ENCODE data around the gene DESI1. TPM values are rescaled to one million over a fixed set of nuclear protein-coding genes. Genes with fewer than 3 reads are reported as not detected.
A peak's percentile ranks its signal among the peaks of the same experiment; 100 is the strongest.

The DESI1 gene
- total RNA-seq, 1 donor from 2014 or later, result 29.5 TPM

DNA sequence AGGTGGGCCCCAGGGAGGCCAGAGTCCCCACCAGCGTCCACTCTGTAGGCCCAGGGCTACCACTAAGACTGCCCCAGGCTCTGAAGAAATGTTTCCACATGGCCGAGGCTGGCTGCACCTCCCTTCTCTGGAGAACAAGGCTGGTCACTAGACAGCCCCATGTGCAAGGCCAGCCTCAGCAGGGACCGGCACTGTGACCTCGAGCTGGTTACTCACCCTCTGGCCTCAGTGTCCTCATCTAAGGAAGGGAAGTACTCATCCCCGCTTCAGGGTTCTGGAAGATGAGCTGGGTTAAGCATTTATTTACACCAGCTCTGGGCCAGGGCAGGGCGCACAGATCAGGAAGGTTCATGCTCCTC is 40.9 kb downstream of the DESI1 start:
- DNase-seq, result no peak
- TF ChIP-seq, protein P1, sequence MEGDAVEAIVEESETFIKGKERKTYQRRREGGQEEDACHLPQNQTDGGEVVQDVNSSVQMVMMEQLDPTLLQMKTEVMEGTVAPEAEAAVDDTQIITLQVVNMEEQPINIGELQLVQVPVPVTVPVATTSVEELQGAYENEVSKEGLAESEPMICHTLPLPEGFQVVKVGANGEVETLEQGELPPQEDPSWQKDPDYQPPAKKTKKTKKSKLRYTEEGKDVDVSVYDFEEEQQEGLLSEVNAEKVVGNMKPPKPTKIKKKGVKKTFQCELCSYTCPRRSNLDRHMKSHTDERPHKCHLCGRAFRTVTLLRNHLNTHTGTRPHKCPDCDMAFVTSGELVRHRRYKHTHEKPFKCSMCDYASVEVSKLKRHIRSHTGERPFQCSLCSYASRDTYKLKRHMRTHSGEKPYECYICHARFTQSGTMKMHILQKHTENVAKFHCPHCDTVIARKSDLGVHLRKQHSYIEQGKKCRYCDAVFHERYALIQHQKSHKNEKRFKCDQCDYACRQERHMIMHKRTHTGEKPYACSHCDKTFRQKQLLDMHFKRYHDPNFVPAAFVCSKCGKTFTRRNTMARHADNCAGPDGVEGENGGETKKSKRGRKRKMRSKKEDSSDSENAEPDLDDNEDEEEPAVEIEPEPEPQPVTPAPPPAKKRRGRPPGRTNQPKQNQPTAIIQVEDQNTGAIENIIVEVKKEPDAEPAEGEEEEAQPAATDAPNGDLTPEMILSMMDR (IDR thresholded peaks at IDR 0.05), result no peak
- Histone ChIP-seq H3K27me3 (no peaks in the 10 kb centered on the region), H3K36me3 (peaks cover 66% of the 10 kb centered on the region), H3K4me1 (no peaks in the 10 kb centered on the region), H3K4me3 (no peak overlapping the region), H3K9me3 (no peaks in the 10 kb centered on the region), H3K27ac (no peak overlapping the region)
- ATAC-seq, result no peak
- intact Hi-C loops (cut with DNase I), result no loop called here

DNA sequence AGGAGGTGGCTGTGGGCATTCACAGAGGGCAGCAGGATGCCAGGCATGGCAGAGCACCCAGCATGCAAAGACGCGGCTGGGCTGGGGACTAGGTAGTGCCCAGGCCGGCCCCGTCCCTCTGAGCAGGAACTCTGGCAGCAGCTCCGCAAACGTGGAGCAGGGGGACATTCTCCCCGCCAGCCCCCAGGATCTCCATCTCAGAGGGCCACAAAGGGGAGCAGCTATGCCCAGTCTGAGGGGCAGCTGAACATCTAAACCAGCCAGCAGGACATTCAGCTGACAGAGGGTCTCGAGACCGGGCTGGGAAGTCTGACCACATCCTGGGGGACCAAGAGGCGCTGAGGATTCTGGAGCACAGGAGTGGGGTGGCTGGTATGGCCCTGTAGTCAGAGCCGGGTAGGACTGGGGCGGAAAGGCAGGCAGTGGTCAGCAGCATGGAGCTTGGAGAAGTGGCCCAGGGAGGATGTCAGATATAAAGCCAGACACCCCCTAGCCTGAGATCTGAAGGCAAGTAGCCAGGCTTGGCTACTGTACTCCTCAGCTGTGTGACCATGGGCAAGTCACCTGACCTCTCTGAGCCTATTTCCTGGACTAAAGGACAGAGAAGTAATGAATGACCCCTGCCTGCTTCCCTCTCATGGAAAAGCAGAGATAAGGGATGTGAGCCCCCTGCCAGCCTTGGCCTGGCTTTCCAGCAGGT is 41.4 kb downstream of the DESI1 start:
- H3K4me3 ChIP-seq, result no peak overlapping the region
- no peaks in the 10 kb centered on the region for H3K4me1 ChIP-seq
- ATAC-seq, result no peak
- intact Hi-C loops (cut with DNase I), result no loop called here
- TF ChIP-seq, protein P1 (IDR thresholded peaks at IDR 0.05), result no peak
- no peaks in the 10 kb centered on the region for H3K27me3 ChIP-seq
- H3K9me3 ChIP-seq, result no peaks in the 10 kb centered on the region
- peaks cover 63% of the 10 kb centered on the region for H3K36me3 ChIP-seq
- no peak for DNase-seq
- no peak overlapping the region for H3K27ac ChIP-seq

DNA sequence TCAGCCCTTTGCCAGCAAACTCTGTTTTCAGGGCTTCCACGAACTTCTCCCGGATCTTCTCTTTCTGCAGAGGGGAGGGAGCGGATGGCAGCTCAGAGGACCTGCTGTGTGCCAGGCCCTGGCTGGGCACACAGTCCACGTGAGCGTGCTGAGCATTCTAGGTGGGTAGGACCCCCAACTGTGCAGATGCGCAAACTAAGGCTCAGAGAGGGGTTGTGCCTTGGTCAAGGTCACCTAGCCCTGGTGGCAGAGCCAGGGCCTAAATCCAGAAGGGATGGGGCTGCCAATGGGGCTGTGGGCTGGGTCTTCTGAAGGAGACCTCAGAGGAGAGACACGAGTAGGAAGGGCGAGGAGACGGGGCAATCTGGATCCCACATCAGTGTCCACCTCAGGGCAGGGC is 42.0 kb downstream of the DESI1 start:
- peaks cover 57% of the 10 kb centered on the region for H3K36me3 ChIP-seq
- DNase-seq (no peak), ATAC-seq (no peak)
- TF ChIP-seq, protein P1 (IDR thresholded peaks at IDR 0.05), result no peak
- H3K9me3 ChIP-seq, result no peaks in the 10 kb centered on the region
- no peaks in the 10 kb centered on the region for H3K4me1 ChIP-seq
- intact Hi-C loops (cut with DNase I), result no loop called here
- no peak overlapping the region for H3K4me3 ChIP-seq
- no peaks in the 10 kb centered on the region for H3K27me3 ChIP-seq
- H3K27ac ChIP-seq, result no peak overlapping the region

DNA sequence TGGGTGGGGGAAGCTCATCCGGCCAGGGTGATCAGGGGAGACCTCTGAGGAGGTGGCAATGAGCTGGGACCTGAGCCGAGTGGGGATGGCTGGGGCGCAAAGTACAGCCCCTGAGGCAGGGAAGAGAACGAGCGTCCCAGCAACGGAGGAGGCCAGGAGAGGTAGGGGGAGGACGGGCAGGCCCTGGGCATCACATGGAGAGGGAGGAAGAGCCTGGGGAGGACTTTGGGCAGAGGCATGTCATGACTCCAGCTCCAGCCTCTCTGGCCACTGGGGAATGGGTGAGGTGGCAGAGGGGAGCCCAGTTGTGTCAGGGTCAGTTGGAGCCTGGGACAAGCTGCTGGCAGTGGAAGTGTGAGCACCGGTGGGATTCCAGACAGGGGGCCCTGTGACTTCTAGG is 42.7 kb downstream of the DESI1 start:
- Histone ChIP-seq H3K9me3 (no peaks in the 10 kb centered on the region), H3K4me3 (no peak overlapping the region), H3K4me1 (no peaks in the 10 kb centered on the region), H3K36me3 (peaks cover 50% of the 10 kb centered on the region), H3K27ac (no peak overlapping the region), H3K27me3 (no peaks in the 10 kb centered on the region)
- DNase-seq (no peak), ATAC-seq (no peak)
- TF ChIP-seq, protein P1 (IDR thresholded peaks at IDR 0.05), result no peak
- intact Hi-C loops (cut with DNase I), result no loop called here

DNA sequence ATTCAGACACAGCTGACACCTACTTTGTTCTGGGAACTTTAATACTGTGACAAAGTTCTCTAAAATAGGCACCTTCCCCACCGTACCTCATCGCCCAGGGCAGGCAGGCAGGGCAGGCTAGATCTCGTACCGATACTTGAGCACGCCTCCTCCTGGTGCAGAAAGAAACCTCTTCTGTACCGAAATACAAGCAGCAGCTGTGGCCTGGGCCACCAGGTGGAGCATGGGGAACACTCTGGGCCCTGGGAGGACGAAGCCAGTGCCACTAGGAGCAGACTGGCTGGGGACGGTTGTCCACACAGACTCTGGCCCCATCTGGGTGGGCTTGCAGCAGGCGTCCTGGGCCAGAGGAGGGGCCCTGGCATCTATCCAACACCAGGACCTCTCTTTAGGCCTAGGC is 44.0 kb downstream of the DESI1 start:
- no peak for DNase-seq

More for the DNA sequence above, 44.0 kb downstream of the DESI1 start:
- Histone ChIP-seq H3K27me3 (no peaks in the 10 kb centered on the region), H3K27ac (no peak overlapping the region), H3K4me1 (no peaks in the 10 kb centered on the region), H3K36me3 (peaks cover 38% of the 10 kb centered on the region), H3K9me3 (no peaks in the 10 kb centered on the region), H3K4me3 (no peak overlapping the region)
- intact Hi-C loops (cut with DNase I), result no loop called here
- ATAC-seq, result peak; percentile 30
- TF ChIP-seq, protein P1 (IDR thresholded peaks at IDR 0.05), result peak; percentile 35

Data from upper lobe of right lung (tissue), 1 donor.